ENCODE data around the gene MIB2. TPM values are rescaled to one million over a fixed set of nuclear protein-coding genes. Genes with fewer than 3 reads are reported as not detected.
"Not testable (repeated sequence)": the region's sequence is repeated elsewhere in the genome, so short reads cannot be mapped to it uniquely, and the experiment has no call there.

MIB2 gene
- total and polyA plus RNA-seq, 7 experiments from 2014 or later = 23.4 to 129 (median 60.6) TPM

DNA sequence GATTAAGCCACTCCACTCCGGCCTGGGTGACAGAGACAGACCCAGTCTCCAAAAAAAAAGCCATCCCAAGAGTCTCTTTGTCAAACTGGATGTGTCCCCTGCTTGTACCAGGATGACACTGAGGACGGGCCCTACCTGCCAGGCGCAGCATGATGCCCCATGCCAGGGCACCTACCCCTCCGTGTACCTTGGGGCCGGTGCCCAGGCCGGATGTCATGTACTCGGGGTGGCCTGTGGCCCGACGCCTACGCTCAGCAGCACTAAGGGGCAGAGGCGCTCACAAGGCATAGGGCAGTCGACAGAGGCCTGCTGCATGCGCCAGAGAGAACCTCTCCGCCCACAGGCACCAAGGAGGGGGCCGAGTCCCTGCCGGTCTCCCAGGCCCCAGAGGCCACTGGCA lies 24.1 kb downstream of the MIB2 start:
- CTCF ChIA-PET; H3K4me1 ChIP-seq (ENCODE audit: control insufficient read depth in 2 of 2, insufficient read depth in 2 of 2, low read length in 2 of 2); H3K36me3 Mint-ChIP-seq; H3K27me3 Mint-ChIP-seq; H3K4me1 Mint-ChIP-seq; H3K9me3 ChIP-seq (ENCODE audit: control insufficient read depth in 2 of 3, low read length in 3 of 3); H3K27ac Mint-ChIP-seq; H3K27ac ChIP-seq (ENCODE audit: low read depth, low read length); intact Hi-C loops (cut with micrococcal nuclease); H3K4me3 ChIP-seq (ENCODE audit: low read length); H3K4me3 Mint-ChIP-seq; ATAC-seq; H3K27me3 ChIP-seq (ENCODE audit: control insufficient read depth in 2 of 2, insufficient read depth in 2 of 2, low read length in 2 of 2); H3K9me3 Mint-ChIP-seq; DNase-seq: not testable (repeated sequence)
- peaks cover 0 to 14% (median 0%) of the 10 kb centered on the region in 3 experiments for H3K36me3 ChIP-seq (ENCODE audit: control insufficient read depth in 2 of 3, insufficient read depth in 3 of 3, low read length in 3 of 3)
- POLR2A ChIA-PET = interaction anchor here (0.7 kb wide), 1 partner anchor 80 kb away, joined by 4 read pairs; no protein-coding TSS in a partner anchor

DNA sequence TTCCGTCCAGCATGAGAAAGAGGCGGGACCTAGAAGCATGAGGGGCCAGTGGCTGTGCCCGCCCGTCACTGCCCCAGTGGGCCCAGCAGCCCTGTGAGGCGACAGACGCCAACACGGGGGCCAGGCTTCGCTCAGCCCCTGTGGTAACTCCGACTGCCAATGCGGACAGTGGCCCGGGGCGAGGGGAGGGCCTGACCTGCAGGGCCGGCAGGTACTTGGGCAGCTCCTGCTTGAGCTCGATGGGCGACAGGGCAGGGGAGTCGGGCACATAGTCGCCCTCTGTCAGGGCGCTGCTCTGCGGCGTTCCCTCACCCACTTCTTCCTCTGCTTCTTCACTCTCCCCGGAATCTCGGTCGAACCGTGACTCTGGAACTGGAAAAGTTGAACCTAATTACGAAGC lies 24.8 kb downstream of the MIB2 start:
- H3K36me3 Mint-ChIP-seq; H3K27ac ChIP-seq (ENCODE audit: low read depth, low read length); CTCF ChIA-PET; H3K27me3 ChIP-seq (ENCODE audit: control insufficient read depth in 2 of 2, insufficient read depth in 2 of 2, low read length in 2 of 2); H3K27me3 Mint-ChIP-seq; H3K4me1 ChIP-seq (ENCODE audit: control insufficient read depth in 2 of 2, insufficient read depth in 2 of 2, low read length in 2 of 2); ATAC-seq; H3K4me3 Mint-ChIP-seq; intact Hi-C loops (cut with micrococcal nuclease); POLR2A ChIA-PET; H3K4me3 ChIP-seq (ENCODE audit: low read length); H3K9me3 Mint-ChIP-seq; H3K9me3 ChIP-seq (ENCODE audit: control insufficient read depth in 2 of 3, low read length in 3 of 3); H3K27ac Mint-ChIP-seq; H3K4me1 Mint-ChIP-seq; DNase-seq: not testable (repeated sequence)
- peaks cover 0 to 14% (median 0%) of the 10 kb centered on the region in 3 experiments for H3K36me3 ChIP-seq (ENCODE audit: control insufficient read depth in 2 of 3, insufficient read depth in 3 of 3, low read length in 3 of 3)

DNA sequence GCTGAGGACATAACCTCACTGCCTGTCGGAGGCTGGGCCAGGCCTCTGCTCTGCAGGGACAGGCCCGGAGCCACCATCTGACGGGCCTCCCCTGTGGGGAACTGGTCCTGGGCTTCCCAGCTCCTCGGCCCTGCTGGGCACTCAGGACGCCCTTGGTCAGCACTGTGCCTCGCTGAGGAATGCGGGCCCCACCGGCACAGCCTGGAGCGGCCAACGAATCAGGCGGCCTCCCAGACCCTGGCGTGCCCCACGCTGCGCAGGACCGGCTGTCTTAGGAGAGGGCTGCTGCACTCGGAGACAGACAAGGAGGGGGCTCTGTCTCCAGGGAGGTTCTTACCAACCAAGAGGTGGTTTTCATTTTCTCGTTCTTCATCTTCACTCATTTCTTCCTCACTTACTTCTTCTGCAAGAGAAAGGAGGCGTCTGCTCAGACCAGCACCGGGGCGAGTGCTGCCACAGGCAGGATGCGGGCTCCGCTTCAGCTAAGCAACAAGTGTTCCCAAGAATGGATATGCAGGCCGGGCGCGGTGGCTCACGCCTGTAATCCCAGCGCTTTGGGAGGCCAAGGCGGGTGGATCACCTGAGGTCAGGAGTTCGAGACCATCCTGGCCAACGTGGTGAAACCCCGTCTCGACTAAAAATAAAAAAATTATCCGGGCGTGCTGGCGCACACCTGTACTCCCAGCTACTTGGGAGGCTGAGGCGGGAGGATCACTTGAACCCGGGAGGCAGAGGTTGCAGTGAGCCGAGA lies 25.6 kb downstream of the MIB2 start:
- H3K27me3 Mint-ChIP-seq; POLR2A ChIA-PET; H3K4me1 ChIP-seq (ENCODE audit: control insufficient read depth in 2 of 2, insufficient read depth in 2 of 2, low read length in 2 of 2); H3K27me3 ChIP-seq (ENCODE audit: control insufficient read depth in 2 of 2, insufficient read depth in 2 of 2, low read length in 2 of 2); H3K27ac Mint-ChIP-seq; H3K4me1 Mint-ChIP-seq; CTCF ChIA-PET; H3K36me3 Mint-ChIP-seq; intact Hi-C loops (cut with micrococcal nuclease); H3K9me3 ChIP-seq (ENCODE audit: control insufficient read depth in 2 of 3, low read length in 3 of 3); H3K4me3 ChIP-seq (ENCODE audit: low read length); H3K27ac ChIP-seq (ENCODE audit: low read depth, low read length); H3K9me3 Mint-ChIP-seq; H3K4me3 Mint-ChIP-seq; ATAC-seq; DNase-seq: not testable (repeated sequence)
- peaks cover 0 to 14% (median 0%) of the 10 kb centered on the region in 3 experiments for H3K36me3 ChIP-seq (ENCODE audit: control insufficient read depth in 2 of 3, insufficient read depth in 3 of 3, low read length in 3 of 3)

DNA sequence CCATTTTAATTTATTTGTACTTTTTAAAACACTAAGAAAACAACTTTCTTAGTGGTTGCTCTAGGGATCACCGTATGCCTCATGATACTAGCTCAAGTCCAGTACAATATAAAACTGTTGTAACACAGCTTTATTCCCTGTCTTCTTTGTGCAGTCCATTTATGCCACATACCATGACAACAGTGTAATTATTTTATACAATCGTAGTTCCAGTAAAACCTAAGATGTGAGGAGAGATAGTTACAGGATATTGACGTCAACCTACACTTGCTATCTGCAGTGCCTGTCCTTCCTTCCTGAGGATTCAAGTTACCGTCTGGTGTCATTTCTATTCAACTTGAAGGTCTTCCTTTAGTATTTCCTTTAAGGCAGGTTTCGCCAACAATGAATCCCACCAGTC lies 31.0 kb downstream of the MIB2 start:
- POLR2A ChIA-PET = not testable (repeated sequence)
- peak overlapping the region in 1 of 9 donors; percentile 9 for H3K27ac Mint-ChIP-seq

DNA sequence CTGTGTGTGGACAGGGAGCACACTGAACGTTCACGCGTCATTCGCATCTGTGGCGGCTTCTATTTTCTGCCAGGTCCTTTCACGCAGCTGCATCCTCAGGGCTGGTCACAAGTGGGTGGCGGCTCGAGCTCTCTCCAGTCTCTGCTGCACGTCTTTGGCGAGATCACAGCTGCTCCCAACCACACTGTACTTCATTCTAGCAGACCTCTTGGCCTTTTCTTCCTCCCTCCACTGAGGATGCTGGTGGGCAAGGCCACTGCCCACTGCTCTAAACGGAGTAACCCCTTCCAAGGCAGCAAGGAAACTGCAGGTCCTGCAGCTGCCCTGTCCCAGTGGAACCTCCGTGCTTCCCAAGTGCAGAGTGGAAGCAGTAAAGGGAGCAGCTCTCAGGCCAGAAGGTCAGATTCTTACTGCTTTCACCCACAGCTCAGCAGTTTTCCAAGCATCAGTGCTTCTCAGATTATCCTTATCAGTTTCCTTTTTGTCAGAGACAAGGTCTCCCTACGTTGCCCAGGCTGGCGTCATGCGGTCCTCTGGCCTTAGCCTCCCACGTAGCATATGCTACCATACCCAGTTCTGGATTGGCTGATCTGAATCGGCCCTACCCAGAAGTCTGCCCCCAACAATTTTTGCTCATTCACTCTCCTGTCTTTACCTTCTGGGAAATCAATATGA lies 32.4 kb downstream of the MIB2 start:
- H3K36me3 Mint-ChIP-seq = peaks cover 22 to 52% (median 36%) of the 10 kb centered on the region in 5 donors

More for the DNA sequence above, 31.0 kb downstream of the MIB2 start:
- DNase-seq; CTCF ChIA-PET; H3K27me3 ChIP-seq (ENCODE audit: control insufficient read depth in 2 of 2, insufficient read depth in 2 of 2, low read length in 2 of 2); H3K4me3 ChIP-seq (ENCODE audit: low read length); H3K4me1 ChIP-seq (ENCODE audit: control insufficient read depth in 2 of 2, insufficient read depth in 2 of 2, low read length in 2 of 2); intact Hi-C loops (cut with micrococcal nuclease); H3K9me3 Mint-ChIP-seq; H3K27me3 Mint-ChIP-seq; H3K4me1 Mint-ChIP-seq; H3K9me3 ChIP-seq (ENCODE audit: control insufficient read depth in 2 of 3, low read length in 3 of 3); ATAC-seq; H3K27ac ChIP-seq (ENCODE audit: low read depth, low read length); H3K4me3 Mint-ChIP-seq: not testable (repeated sequence)
- H3K36me3 ChIP-seq (ENCODE audit: control insufficient read depth in 2 of 3, insufficient read depth in 3 of 3, low read length in 3 of 3) = peaks cover 0 to 28% (median 10%) of the 10 kb centered on the region in 3 experiments
- peaks cover 11 to 39% (median 27%) of the 10 kb centered on the region in 5 donors for H3K36me3 Mint-ChIP-seq

DNA sequence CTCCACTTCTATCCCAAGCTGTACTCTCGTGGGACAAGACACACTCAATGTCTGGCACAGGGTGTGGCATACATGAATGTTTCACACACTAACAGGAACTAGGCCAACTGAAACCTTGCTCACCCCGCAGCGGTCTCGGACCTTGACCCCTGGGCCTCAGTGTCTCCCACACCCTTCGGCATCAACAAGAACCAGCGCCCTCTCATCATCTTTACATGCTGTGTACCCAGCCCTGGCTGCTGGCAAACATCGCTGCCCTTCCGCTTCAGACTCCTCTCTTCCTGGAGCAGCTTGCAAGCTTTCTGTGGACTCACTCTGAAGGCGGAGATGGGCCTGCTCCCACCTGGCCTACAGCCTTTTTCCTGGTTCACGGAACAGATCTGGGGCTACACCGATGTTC lies 33.0 kb downstream of the MIB2 start:
- peaks cover 0 to 48% (median 23%) of the 10 kb centered on the region in 3 experiments for H3K36me3 ChIP-seq (ENCODE audit: control insufficient read depth in 2 of 3, insufficient read depth in 3 of 3, low read length in 3 of 3)

More for the DNA sequence above, 32.4 kb downstream of the MIB2 start:
- intact Hi-C loops (cut with micrococcal nuclease); DNase-seq; ATAC-seq; H3K27me3 ChIP-seq (ENCODE audit: control insufficient read depth in 2 of 2, insufficient read depth in 2 of 2, low read length in 2 of 2); H3K4me3 Mint-ChIP-seq; H3K27me3 Mint-ChIP-seq; H3K9me3 Mint-ChIP-seq; H3K27ac ChIP-seq (ENCODE audit: low read depth, low read length); H3K4me3 ChIP-seq (ENCODE audit: low read length); H3K9me3 ChIP-seq (ENCODE audit: control insufficient read depth in 2 of 3, low read length in 3 of 3); H3K4me1 ChIP-seq (ENCODE audit: control insufficient read depth in 2 of 2, insufficient read depth in 2 of 2, low read length in 2 of 2); H3K4me1 Mint-ChIP-seq; POLR2A ChIA-PET: not testable (repeated sequence)
- peak overlapping the region in 1 of 9 donors; percentile 3 for H3K27ac Mint-ChIP-seq
- peaks cover 0 to 42% (median 23%) of the 10 kb centered on the region in 3 experiments for H3K36me3 ChIP-seq (ENCODE audit: control insufficient read depth in 2 of 3, insufficient read depth in 3 of 3, low read length in 3 of 3)
- CTCF ChIA-PET = interaction anchor here (0.6 kb wide), 1 partner anchor 124 kb away, joined by 3 read pairs; no protein-coding TSS in a partner anchor

More for the DNA sequence above, 33.0 kb downstream of the MIB2 start:
- H3K4me1 Mint-ChIP-seq; ATAC-seq; intact Hi-C loops (cut with micrococcal nuclease); H3K4me1 ChIP-seq (ENCODE audit: control insufficient read depth in 2 of 2, insufficient read depth in 2 of 2, low read length in 2 of 2); POLR2A ChIA-PET; H3K27me3 Mint-ChIP-seq; H3K27ac ChIP-seq (ENCODE audit: low read depth, low read length); H3K9me3 ChIP-seq (ENCODE audit: control insufficient read depth in 2 of 3, low read length in 3 of 3); H3K9me3 Mint-ChIP-seq; H3K27me3 ChIP-seq (ENCODE audit: control insufficient read depth in 2 of 2, insufficient read depth in 2 of 2, low read length in 2 of 2); H3K4me3 ChIP-seq (ENCODE audit: low read length); H3K4me3 Mint-ChIP-seq; DNase-seq: not testable (repeated sequence)
- H3K36me3 Mint-ChIP-seq = peaks cover 22 to 52% (median 36%) of the 10 kb centered on the region in 5 donors
- H3K27ac Mint-ChIP-seq = peak overlapping the region in 2 of 9 donors; percentile 3 to 53
- CTCF ChIA-PET = interaction anchor here (0.6 kb wide), 1 partner anchor 124 kb away, joined by 3 read pairs; no protein-coding TSS in a partner anchor
